Superior temporal gyrus (tissue), 1 donor: ENCODE measurements around the gene TAS2R50.
"Not testable (repeated sequence)": the region's sequence is repeated elsewhere in the genome, so short reads cannot be mapped to it uniquely, and the experiment has no call there.

Experiments used
- DNase-seq: peaks from one replicate; pipeline ENCODE4 v3.0.0-alpha.2; 2016; ENCODE audit errors: extremely low spot score

TAS2R50 gene

GRCh38 chr12:10986812-10987211, at the start of gene TAS2R50:
TSS of gene TAS2R50 (minus strand) at chr12:10986912. CDS start at chr12:10986860, 52 bp downstream.
- DNase-seq = no peak

GRCh38 chr12:11033959-11034358, 47.2 kb upstream of the TAS2R50 start:
- DNase-seq = not testable (repeated sequence)

GRCh38 chr12:11031307-11031706, 44.6 kb upstream of the TAS2R50 start, which contains the start of gene TAS2R31:
TSS of gene TAS2R31 (minus strand) at chr12:11031407. CDS start at chr12:11031335, 72 bp downstream.
- no peak for DNase-seq

- no peak for DNase-seq
These were observed 39.4 kb upstream of the TAS2R50 start for GRCh38 chr12:11026118-11026517.

GRCh38 chr12:11023387-11023786, 36.7 kb upstream of the TAS2R50 start:
- DNase-seq = no peak

GRCh38 chr12:11022520-11022919, 35.8 kb upstream of the TAS2R50 start, which contains the start of gene TAS2R19:
TSS of gene TAS2R19 (minus strand) at chr12:11022620. CDS start at chr12:11022571, 49 bp downstream.
- no peak for DNase-seq

GRCh38 chr12:11016937-11017336, 30.2 kb upstream of the TAS2R50 start:
- peak; percentile 86 for DNase-seq

- no peak for DNase-seq
These were observed 29.2 kb upstream of the TAS2R50 start for GRCh38 chr12:11015775-11016430.

GRCh38 chr12:11014234-11014633, 27.5 kb upstream of the TAS2R50 start:
- DNase-seq = no peak

GRCh38 chr12:11007608-11008007, 20.9 kb upstream of the TAS2R50 start:
- DNase-seq = no peak

GRCh38 chr12:10998204-10998603, 11.5 kb upstream of the TAS2R50 start, which contains the start of gene TAS2R20:
TSS of gene TAS2R20 (minus strand) at chr12:10998304. CDS start at chr12:10997875, 429 bp downstream.
- no peak for DNase-seq

GRCh38 chr12:10994307-10994706, 7.6 kb upstream of the TAS2R50 start:
- no peak for DNase-seq

- no peak for DNase-seq
These were observed 2.4 kb upstream of the TAS2R50 start for GRCh38 chr12:10989107-10989506.

GRCh38 chr12:10982244-10982643, 4.5 kb downstream of the TAS2R50 start:
- no peak for DNase-seq

GRCh38 chr12:10974965-10975364, 11.7 kb downstream of the TAS2R50 start:
- no peak for DNase-seq

- no peak for DNase-seq
These were observed 17.8 kb downstream of the TAS2R50 start for GRCh38 chr12:10968765-10969456.

- no peak for DNase-seq
These were observed 19.3 kb downstream of the TAS2R50 start for GRCh38 chr12:10967409-10967808.

GRCh38 chr12:10966314-10966713, 20.4 kb downstream of the TAS2R50 start:
- no peak for DNase-seq

- DNase-seq = no peak
These were observed 21.2 kb downstream of the TAS2R50 start for GRCh38 chr12:10965476-10965875.

- DNase-seq = no peak
These were observed 26.5 kb downstream of the TAS2R50 start for GRCh38 chr12:10960211-10960610.

GRCh38 chr12:10959804-10960203, 26.9 kb downstream of the TAS2R50 start:
- DNase-seq = peak; percentile 73

- no peak for DNase-seq
These were observed 29.0 kb downstream of the TAS2R50 start for GRCh38 chr12:10957741-10958140.

GRCh38 chr12:10956085-10956484, 30.6 kb downstream of the TAS2R50 start:
- DNase-seq = no peak
